HepG2 (cell line): ENCODE results near the gene ENPP1. TPM values are rescaled to one million over a fixed set of nuclear protein-coding genes. Genes with fewer than 3 reads are reported as not detected.
A peak's percentile ranks its signal among the peaks of the same experiment; 100 is the strongest.

ENCODE experiments used
- ARHGAP35 ChIP-seq: sonication (generic); formaldehyde crosslinking; IDR thresholded peaks from 2 replicates; pipeline ENCODE4 v1.9.0; 2022; ENCODE audit warnings: mild to moderate bottlenecking, inconsistent platforms, moderate library complexity, missing genetic modification reagents, borderline replicate concordance
- CTCF ChIP-seq: sonication (generic); formaldehyde crosslinking; IDR thresholded peaks from 2 replicates; pipeline ENCODE4 v1.5.0; 2020; ENCODE audit warnings: mild to moderate bottlenecking, missing genetic modification reagents, moderate library complexity
- GATA4 ChIP-seq: sonication (generic); IDR thresholded peaks from 2 replicates; pipeline ENCODE4 v1.6.1; 2016; ENCODE audit warnings: antibody characterized with exemption, low read depth, borderline replicate concordance
- HDAC2 ChIP-seq: sonication (generic); formaldehyde crosslinking; IDR thresholded peaks from 2 replicates; pipeline ENCODE4 v1.4.0; 2020; ENCODE audit warnings: missing genetic modification reagents
- HMG20A ChIP-seq: IDR thresholded peaks from 2 replicates; pipeline ENCODE4 v1.6.1; 2016; ENCODE audit warnings: borderline replicate concordance
- HNRNPL ChIP-seq: fragments of 200-400 bp; formaldehyde crosslinking; IDR thresholded peaks from 2 replicates; pipeline ENCODE4 v1.6.1; 2017; ENCODE audit warnings: mild to moderate bottlenecking, low read depth, low read length
- IRX3 ChIP-seq: sonication (generic); formaldehyde crosslinking; IDR thresholded peaks from 2 replicates; pipeline ENCODE4 v1.8.1; 2023; ENCODE audit warnings: mild to moderate bottlenecking, low read depth, missing genetic modification reagents, borderline replicate concordance
- KAT7 ChIP-seq: IDR thresholded peaks from 2 replicates; pipeline ENCODE4 v1.6.1; 2018; ENCODE audit warnings: borderline replicate concordance, missing compliant biosample characterization
- MEF2D ChIP-seq: sonication (generic); formaldehyde crosslinking; IDR thresholded peaks from 2 replicates; pipeline ENCODE4 v1.5.1; 2020; ENCODE audit warnings: mild to moderate bottlenecking, missing genetic modification reagents
- MXI1 ChIP-seq: IDR thresholded peaks from 3 replicates; pipeline ENCODE4 v1.6.1; 2012; ENCODE audit warnings: low read depth, low read length, inconsistent platforms, borderline replicate concordance
- NFKB2 ChIP-seq: sonication (generic); formaldehyde crosslinking; IDR thresholded peaks from 2 replicates; pipeline ENCODE4 v1.4.0; 2020; ENCODE audit warnings: missing genetic modification reagents, borderline replicate concordance
- NONO ChIP-seq, 2 experiments: fragments of 450-650 bp in 1 of 2; sonication (generic) in 1 of 2; formaldehyde crosslinking in 1 of 2; IDR thresholded peaks in 1 of 2; conservative IDR thresholded peaks in 1 of 2; 2 replicates each; pipeline versions ENCODE4 v1.6.1 to v1.8.0; 2017 to 2022; ENCODE audit warnings: mild to moderate bottlenecking in 1 of 2, missing genetic modification reagents in 1 of 2, moderate library complexity in 1 of 2
- NR2F1 ChIP-seq, 2 experiments: fragments of 450-650 bp in 1 of 2; formaldehyde crosslinking in 1 of 2; IDR thresholded peaks; 2 replicates each; pipeline versions ENCODE4 v1.5.0 to v1.6.1; 2016 to 2020; ENCODE audit warnings: mild to moderate bottlenecking in 1 of 2, missing compliant biosample characterization in 1 of 2, missing genetic modification reagents in 1 of 2, moderate library complexity in 1 of 2
- RAD21 ChIP-seq: fragments of 450-650 bp; formaldehyde crosslinking; IDR thresholded peaks from 2 replicates; pipeline ENCODE4 v1.5.0; 2020; ENCODE audit warnings: mild to moderate bottlenecking
- TAF1 ChIP-seq: sonication (generic); formaldehyde crosslinking; IDR thresholded peaks from 2 replicates; pipeline ENCODE4 v1.4.0; 2020; ENCODE audit warnings: missing genetic modification reagents
- YEATS4 ChIP-seq: sonication (generic); formaldehyde crosslinking; IDR thresholded peaks from 2 replicates; pipeline ENCODE4 v1.4.0; 2020; ENCODE audit warnings: missing genetic modification reagents, borderline replicate concordance
- ZNF143 ChIP-seq: sonication (generic); formaldehyde crosslinking; IDR thresholded peaks from 2 replicates; pipeline ENCODE4 v1.4.0; 2020; ENCODE audit warnings: missing genetic modification reagents
- ZNF232 ChIP-seq: sonication (generic); formaldehyde crosslinking; IDR thresholded peaks from 2 replicates; pipeline ENCODE4 v1.4.0; 2020; ENCODE audit warnings: missing genetic modification reagents, borderline replicate concordance
- ZNF274 ChIP-seq: sonication (generic); formaldehyde crosslinking; IDR thresholded peaks from 2 replicates; pipeline ENCODE4 v1.5.1; 2020; ENCODE audit warnings: mild to moderate bottlenecking, missing genetic modification reagents
- ZNF558 ChIP-seq: sonication (generic); formaldehyde crosslinking; IDR thresholded peaks from 2 replicates; pipeline ENCODE4 v1.9.0; 2022; ENCODE audit warnings: mild to moderate bottlenecking, missing genetic modification reagents, borderline replicate concordance
- ZNF720 ChIP-seq: sonication (generic); formaldehyde crosslinking; IDR thresholded peaks from 2 replicates; pipeline ENCODE4 v1.4.0; 2020; ENCODE audit warnings: missing genetic modification reagents
- ZNF746 ChIP-seq: sonication (generic); formaldehyde crosslinking; IDR thresholded peaks from 2 replicates; pipeline ENCODE4 v1.8.0; 2022; ENCODE audit warnings: mild to moderate bottlenecking, missing genetic modification reagents
- polyA plus RNA-seq, 8 experiments: library from polyadenylated mRNA; depleted of rRNA in 3 of 8; stranded (reverse) in 7 of 8; unstranded in 1 of 8; fragments of >200 nt; fragmentation: Illumina TruSeq in 4 of 8; extraction: Trizol in 4 of 8; gene quantifications; 2 replicates each; pipeline versions ENCODE4 v1.2.1 to v1.2.3, GENCODE V29; 2011 to 2016; ENCODE audit warnings: low read depth in 4 of 8, missing spikeins in 1 of 8, mixed read lengths in 1 of 8; ENCODE audit not compliant: insufficient read depth in 1 of 8
- total RNA-seq, 5 experiments: library from RNA; depleted of rRNA; stranded (reverse); fragments of >200 nt; fragmentation: Illumina TruSeq; extraction: Trizol; gene quantifications; 2 replicates each; pipeline ENCODE4 v1.2.3, GENCODE V29; 2016; ENCODE audit warnings: low read depth in 1 of 5
- TF ChIP-seq, protein P1 (sequence below): fragments of 450-650 bp; IDR thresholded peaks from 2 replicates; pipeline ENCODE4 v1.6.1; 2017
- TF ChIP-seq, protein P2 (sequence below): sonication (generic); formaldehyde crosslinking; IDR thresholded peaks from 2 replicates; pipeline ENCODE4 v1.5.1; 2020; ENCODE audit warnings: mild to moderate bottlenecking, moderate library complexity, missing genetic modification reagents

ENPP1 gene
- total and polyA plus RNA-seq, 2 of the 13 experiments (the other 11 are each of a cell fraction or from before 2014, with no cell fraction given) = 56.5 to 160 TPM

GRCh38 chr6:131807644-131808459, at the start of gene ENPP1 (continued):
- TF ChIP-seq ZNF232 (CRISPR knock-in tag) (peak; percentile 12; the same call in 1 of the 2 replicates), GATA4 (no peak), CTCF (peak; percentile 83), ZNF143 (CRISPR knock-in tag) (no peak), ZNF274 (CRISPR knock-in tag) (peak; percentile 89), IRX3 (peak; percentile 84; the same call in 1 of the 2 replicates), KAT7 (CRISPR knock-in tag) (peak; percentile 54; the same call in 1 of the 2 replicates), ZNF746 (CRISPR knock-in tag) (peak; percentile 35; the same call in 1 of the 2 replicates), ZNF558 (CRISPR knock-in tag) (peak; percentile 83; the same call in 1 of the 2 replicates), HMG20A (CRISPR knock-in tag) (0 out of 2 replicates have a peak, but pooled peaks have one; percentile 13), YEATS4 (CRISPR knock-in tag) (peak; percentile 31; the same call in 1 of the 2 replicates), MXI1 (peak; percentile 75; the same call in 1 of the 3 replicates), ARHGAP35 (CRISPR knock-in tag) (peak; percentile 67; the same call in 1 of the 2 replicates), HDAC2 (CRISPR knock-in tag) (peak; percentile 76), ZNF720 (CRISPR knock-in tag) (0 out of 2 replicates have a peak, but pooled peaks have one; percentile 42), RAD21 (CRISPR knock-in tag) (peak; percentile 71), HNRNPL (peak; percentile 84), MEF2D (0 out of 2 replicates have a peak, but pooled peaks have one; percentile 30), NONO (IDR thresholded peaks at IDR 0.05) (no peak), NONO (CRISPR knock-in tag; conservative IDR thresholded peaks at IDR 0.05) (0 out of 2 replicates have a peak, but pooled peaks have one; percentile 41), NFKB2 (CRISPR knock-in tag) (peak; percentile 61; the same call in 1 of the 2 replicates), NR2F1 (CRISPR knock-in tag; IDR thresholded peaks at IDR 0.05) (peak; percentile 44 to 55; a peak in 1 of 4 replicates), TAF1 (peak; percentile 9; the same call in 1 of the 2 replicates)
- TF ChIP-seq, protein P1, sequence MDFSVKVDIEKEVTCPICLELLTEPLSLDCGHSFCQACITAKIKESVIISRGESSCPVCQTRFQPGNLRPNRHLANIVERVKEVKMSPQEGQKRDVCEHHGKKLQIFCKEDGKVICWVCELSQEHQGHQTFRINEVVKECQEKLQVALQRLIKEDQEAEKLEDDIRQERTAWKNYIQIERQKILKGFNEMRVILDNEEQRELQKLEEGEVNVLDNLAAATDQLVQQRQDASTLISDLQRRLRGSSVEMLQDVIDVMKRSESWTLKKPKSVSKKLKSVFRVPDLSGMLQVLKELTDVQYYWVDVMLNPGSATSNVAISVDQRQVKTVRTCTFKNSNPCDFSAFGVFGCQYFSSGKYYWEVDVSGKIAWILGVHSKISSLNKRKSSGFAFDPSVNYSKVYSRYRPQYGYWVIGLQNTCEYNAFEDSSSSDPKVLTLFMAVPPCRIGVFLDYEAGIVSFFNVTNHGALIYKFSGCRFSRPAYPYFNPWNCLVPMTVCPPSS = no peak
- TF ChIP-seq, protein P2, sequence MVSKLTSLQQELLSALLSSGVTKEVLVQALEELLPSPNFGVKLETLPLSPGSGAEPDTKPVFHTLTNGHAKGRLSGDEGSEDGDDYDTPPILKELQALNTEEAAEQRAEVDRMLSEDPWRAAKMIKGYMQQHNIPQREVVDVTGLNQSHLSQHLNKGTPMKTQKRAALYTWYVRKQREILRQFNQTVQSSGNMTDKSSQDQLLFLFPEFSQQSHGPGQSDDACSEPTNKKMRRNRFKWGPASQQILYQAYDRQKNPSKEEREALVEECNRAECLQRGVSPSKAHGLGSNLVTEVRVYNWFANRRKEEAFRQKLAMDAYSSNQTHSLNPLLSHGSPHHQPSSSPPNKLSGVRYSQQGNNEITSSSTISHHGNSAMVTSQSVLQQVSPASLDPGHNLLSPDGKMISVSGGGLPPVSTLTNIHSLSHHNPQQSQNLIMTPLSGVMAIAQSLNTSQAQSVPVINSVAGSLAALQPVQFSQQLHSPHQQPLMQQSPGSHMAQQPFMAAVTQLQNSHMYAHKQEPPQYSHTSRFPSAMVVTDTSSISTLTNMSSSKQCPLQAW (CRISPR knock-in tag) = 0 out of 2 replicates have a peak, but pooled peaks have one; percentile 12
